ENCODE data around the gene KPNA6. TPM values are rescaled to one million over a fixed set of nuclear protein-coding genes. Genes with fewer than 3 reads are reported as not detected.

Gene KPNA6
- total RNA-seq, 1 experiment from 2014 or later: 79.9 TPM

DNA sequence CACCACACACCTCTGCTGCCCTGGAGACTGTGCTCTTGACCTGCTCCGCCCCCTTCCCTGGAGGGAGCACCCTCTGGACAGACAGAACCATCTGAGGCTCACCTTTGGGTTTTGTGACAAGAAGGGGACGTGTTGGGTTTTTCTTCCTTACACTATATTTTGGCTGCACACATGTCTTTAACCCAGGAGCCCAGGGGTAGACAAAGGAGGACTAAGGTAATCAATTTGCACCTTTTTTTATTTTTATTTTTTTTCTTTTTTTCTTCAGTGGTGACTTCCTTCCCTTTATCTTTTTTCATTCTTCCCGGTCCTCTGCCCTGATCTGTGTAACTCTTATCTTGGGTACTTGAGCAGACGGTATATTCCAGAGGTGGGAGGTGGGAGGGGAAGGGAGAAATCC, 63.1 kb downstream of the KPNA6 start:
- no peak overlapping the region for H3K27ac ChIP-seq (ENCODE audit: low read depth, low read length)
- POLR2A ChIA-PET: no interaction called here
- TF ChIP-seq POLR2AphosphoS5 (IDR thresholded peaks at IDR 0.05; ENCODE audit: low read depth, low read length) (no peak), RAD21 (IDR thresholded peaks at IDR 0.05; ENCODE audit: low read depth) (no peak), REST (IDR thresholded peaks at IDR 0.05; ENCODE audit: low read depth) (no peak), ZNF274 (IDR thresholded peaks at IDR 0.05; ENCODE audit: low read depth, low read length) (no peak), JUND (IDR thresholded peaks at IDR 0.05) (no peak), YY1 (IDR thresholded peaks at IDR 0.05; ENCODE audit: extremely low read depth, insufficient replicate concordance, low read depth, low read length) (no peak)
- TF ChIP-seq, protein P1, sequence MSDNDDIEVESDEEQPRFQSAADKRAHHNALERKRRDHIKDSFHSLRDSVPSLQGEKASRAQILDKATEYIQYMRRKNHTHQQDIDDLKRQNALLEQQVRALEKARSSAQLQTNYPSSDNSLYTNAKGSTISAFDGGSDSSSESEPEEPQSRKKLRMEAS (IDR thresholded peaks at IDR 0.05): no peak
- no peak overlapping the region for H3K4me3 ChIP-seq (replicated peaks in 1 of 2; ENCODE audit: low read depth in 1 of 2, low read length in 2 of 2)
- no peaks in the 10 kb centered on the region for H3K27me3 ChIP-seq (ENCODE audit: insufficient read depth, low read length)
- H2AFZ ChIP-seq (ENCODE audit: low read depth, low read length, poor library complexity, severe bottlenecking): no peak overlapping the region
- H3K9me2 ChIP-seq (ENCODE audit: insufficient read depth): no peaks in the 10 kb centered on the region
- H3K9ac ChIP-seq (ENCODE audit: low read length): no peak overlapping the region
- DNase-seq (ENCODE audit: low read depth, low spot score) (no peak), ATAC-seq (no peak)
- no TSS peak for BruUV-seq (replicated peaks)
- H3K79me2 ChIP-seq (ENCODE audit: insufficient read depth, low read length): no peaks in the 10 kb centered on the region
- H3K36me3 ChIP-seq (ENCODE audit: control insufficient read depth in 1 of 2, insufficient read depth in 2 of 2, low read length in 2 of 2): peaks cover 22 to 28% of the 10 kb centered on the region in 2 experiments
- peaks cover 0 to 10% of the 10 kb centered on the region in 2 experiments; a peak in 2 of 4 replicates for H3K4me1 ChIP-seq (ENCODE audit: control insufficient read depth in 1 of 2, insufficient read depth in 2 of 2, low read length in 2 of 2)
- no peak overlapping the region for H3K4me2 ChIP-seq (ENCODE audit: low read length)
- intact Hi-C loops (cut with micrococcal nuclease): no loop called here
- no peaks in the 10 kb centered on the region for H3K9me3 ChIP-seq (ENCODE audit: control insufficient read depth in 1 of 2, insufficient read depth in 1 of 2, low read depth in 1 of 2, low read length in 2 of 2)
- RAD21 ChIA-PET (ENCODE audit: low non-redundant PET in 1 of 2, low total read pairs in 2 of 2, uncharacterized antibody in 2 of 2, unreplicated experiment in 2 of 2): no interaction called here
- CTCF ChIA-PET: no interaction called here
- H4K20me1 ChIP-seq (ENCODE audit: insufficient read depth): no peaks in the 10 kb centered on the region
